HUES6 (cell line): ENCODE results near the gene RNF157.

Source experiments
- H3K27ac ChIP-seq: 2 replicates; pipeline ENCODE4 v1.7.0; 2013; ENCODE audit warnings: low read depth, mild to moderate bottlenecking, low read length, inconsistent platforms
- H3K27me3 ChIP-seq: 2 replicates; pipeline ENCODE4 v1.6.1; 2013; ENCODE audit warnings: low read length; ENCODE audit not compliant: control insufficient read depth, insufficient read depth
- H3K36me3 ChIP-seq: 2 replicates; pipeline ENCODE4 v1.6.1; 2013; ENCODE audit warnings: low read length; ENCODE audit not compliant: control insufficient read depth, insufficient read depth
- H3K4me1 ChIP-seq: 2 replicates; pipeline ENCODE4 v1.6.1; 2013; ENCODE audit warnings: low read length; ENCODE audit not compliant: control insufficient read depth, insufficient read depth
- H3K4me3 ChIP-seq: 2 replicates; pipeline ENCODE4 v1.5.1; 2013; ENCODE audit warnings: low read depth, low read length
- H3K9ac ChIP-seq: one replicate; pipeline ENCODE4 v1.6.1; 2013; ENCODE audit warnings: mild to moderate bottlenecking, low read length
- H3K9me3 ChIP-seq: 2 replicates; pipeline ENCODE4 v1.6.1; 2013; ENCODE audit warnings: low read depth, low read length; ENCODE audit not compliant: control insufficient read depth, insufficient read depth

The RNF157 gene

DNA sequence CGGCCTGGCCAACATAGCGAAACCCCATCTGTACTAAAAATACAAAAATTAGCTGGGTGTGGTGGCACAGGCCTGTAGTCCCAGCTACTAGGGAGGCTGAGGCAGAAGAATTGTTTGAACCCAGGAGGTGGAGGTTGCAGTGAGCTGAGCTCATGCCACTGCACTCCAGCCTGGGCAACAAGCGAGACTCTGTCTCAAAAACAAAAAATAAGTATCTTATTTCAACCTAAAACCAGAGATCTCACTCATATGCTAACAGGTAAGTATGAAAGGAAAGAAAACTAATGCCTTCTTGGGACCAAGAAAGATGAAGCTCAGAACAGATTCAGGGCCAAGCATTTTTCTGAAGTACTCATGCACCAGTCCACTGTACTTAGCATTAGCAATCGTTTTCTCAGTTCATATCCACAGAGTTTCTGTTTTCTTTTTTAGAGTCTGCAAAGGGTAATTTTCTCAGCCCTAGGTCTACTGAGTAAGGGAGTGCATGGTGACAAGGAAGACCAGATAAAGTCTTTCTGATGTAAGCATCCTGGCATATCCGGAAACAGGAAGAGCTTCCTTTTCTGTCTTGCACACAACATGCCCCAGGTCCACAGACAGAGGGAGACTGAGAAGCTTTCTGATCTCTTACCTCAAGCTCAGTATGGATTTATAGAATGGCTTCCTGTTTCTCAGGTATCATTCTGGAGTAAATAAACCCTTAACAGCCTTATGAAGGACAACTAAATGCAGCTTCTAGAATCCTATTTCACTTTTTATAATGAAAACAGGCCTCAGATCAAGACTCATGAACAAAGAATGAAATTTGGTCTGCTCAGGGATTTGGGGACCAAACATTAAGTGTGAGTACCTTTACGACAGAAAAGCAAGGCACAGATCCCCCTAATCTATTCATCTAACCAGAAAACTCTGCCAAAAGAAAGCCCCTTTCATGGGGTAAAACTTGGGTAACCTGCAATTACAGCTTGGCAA lies 60.5 kb downstream of the RNF157 start:
- no peak overlapping the region for H3K4me3 ChIP-seq
- no peaks in the 10 kb centered on the region for H3K4me1 ChIP-seq
- no peak overlapping the region for H3K9ac ChIP-seq

DNA sequence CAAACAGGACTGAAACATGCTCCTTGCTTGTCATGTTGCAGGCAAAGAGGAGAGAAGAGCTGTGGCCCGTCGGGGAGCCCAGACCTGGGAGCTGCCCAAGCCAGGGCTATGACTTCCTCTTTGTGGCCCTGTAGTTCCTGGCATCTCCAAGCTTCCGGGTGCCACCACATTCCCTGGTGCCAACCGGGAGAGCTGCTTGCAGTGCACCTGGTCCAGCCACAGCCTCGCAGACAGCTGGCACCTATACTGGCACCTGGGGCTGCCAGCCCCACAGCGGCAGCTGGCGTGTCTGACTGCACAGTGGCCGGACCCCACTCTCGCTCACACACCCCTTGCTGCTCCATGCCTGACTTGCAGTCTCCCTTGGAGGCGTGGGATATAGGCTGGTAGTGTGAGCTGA lies 62.2 kb downstream of the RNF157 start:
- Histone ChIP-seq H3K4me3 (no peak overlapping the region), H3K27ac (no peak overlapping the region), H3K4me1 (no peaks in the 10 kb centered on the region), H3K36me3 (no peaks in the 10 kb centered on the region), H3K9ac (no peak overlapping the region), H3K27me3 (no peaks in the 10 kb centered on the region), H3K9me3 (no peaks in the 10 kb centered on the region)

More for the DNA sequence above, 60.5 kb downstream of the RNF157 start:
- Histone ChIP-seq H3K9me3 (no peaks in the 10 kb centered on the region), H3K27ac (no peak overlapping the region), H3K27me3 (no peaks in the 10 kb centered on the region), H3K36me3 (no peaks in the 10 kb centered on the region)

DNA sequence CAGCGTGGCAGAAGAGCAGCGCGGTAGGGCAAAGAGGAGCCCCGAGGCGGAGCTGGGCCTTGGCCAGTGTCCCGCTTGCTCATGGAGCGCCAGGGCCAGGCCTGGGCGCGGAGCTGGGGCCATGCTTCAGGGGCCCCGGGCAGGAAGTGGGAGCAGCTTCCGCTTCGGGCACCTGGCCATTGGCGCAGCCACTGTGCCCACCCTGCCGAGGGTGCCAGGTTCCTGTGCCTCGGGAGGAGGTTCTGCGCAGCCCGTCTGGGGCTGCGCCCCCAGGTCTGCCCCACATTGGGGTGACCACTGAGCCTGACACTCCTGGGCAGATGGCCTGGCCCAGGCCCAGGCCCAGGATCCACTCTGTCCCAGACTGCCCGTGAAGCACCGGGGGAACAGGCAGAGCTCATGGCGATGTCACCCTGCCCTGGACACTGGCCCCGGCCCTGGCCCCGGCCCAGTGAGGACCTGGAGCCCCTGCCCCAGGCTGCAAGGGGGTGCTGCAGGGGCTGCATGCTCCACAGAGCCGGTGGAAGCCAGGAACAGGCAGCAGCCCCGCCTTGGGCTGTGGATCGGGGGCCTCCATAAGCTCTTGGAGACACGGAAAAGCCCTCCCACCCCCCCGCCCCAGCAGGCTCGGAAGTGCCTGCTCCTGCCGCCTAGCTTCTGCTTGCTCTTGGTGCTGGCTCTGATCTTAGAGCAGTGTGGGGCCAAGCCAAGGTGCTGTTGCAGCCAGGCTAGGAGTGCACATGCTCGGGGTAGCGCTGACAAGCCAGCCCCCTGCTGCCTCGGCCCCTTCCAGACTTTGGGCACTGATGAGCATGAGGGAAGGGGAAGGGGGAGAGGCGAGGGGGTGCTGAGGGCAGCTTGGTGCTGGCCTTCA lies 63.4 kb downstream of the RNF157 start:
- no peaks in the 10 kb centered on the region for H3K27me3 ChIP-seq
- no peak overlapping the region for H3K27ac ChIP-seq
- no peak overlapping the region for H3K4me3 ChIP-seq
- H3K4me1 ChIP-seq, result no peaks in the 10 kb centered on the region
- H3K36me3 ChIP-seq, result no peaks in the 10 kb centered on the region
- no peak overlapping the region for H3K9ac ChIP-seq
- no peaks in the 10 kb centered on the region for H3K9me3 ChIP-seq

DNA sequence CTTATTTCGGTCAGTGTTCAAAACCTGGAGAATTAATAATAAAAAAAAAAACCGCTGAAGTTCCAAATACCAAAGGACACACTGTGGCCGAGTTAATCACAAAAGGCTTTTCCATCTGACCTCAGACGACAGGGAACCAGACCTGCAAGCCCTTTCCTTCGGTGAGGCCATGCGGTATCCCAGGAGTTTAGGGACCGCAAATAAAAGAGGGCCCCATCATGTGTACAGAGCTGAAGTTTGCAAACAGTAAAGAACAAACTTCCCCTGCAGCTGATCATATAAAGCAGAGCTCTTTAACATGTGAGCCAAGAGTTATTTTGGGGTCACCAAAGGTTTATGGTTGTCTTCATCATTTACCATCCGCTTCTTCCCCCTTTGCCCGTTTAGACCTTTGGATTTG lies 66.3 kb downstream of the RNF157 start:
- H3K27ac ChIP-seq, result no peak overlapping the region
- no peaks in the 10 kb centered on the region for H3K36me3 ChIP-seq
- no peak overlapping the region for H3K4me3 ChIP-seq
- H3K27me3 ChIP-seq, result no peaks in the 10 kb centered on the region
- no peaks in the 10 kb centered on the region for H3K9me3 ChIP-seq
- no peaks in the 10 kb centered on the region for H3K4me1 ChIP-seq
- no peak overlapping the region for H3K9ac ChIP-seq

DNA sequence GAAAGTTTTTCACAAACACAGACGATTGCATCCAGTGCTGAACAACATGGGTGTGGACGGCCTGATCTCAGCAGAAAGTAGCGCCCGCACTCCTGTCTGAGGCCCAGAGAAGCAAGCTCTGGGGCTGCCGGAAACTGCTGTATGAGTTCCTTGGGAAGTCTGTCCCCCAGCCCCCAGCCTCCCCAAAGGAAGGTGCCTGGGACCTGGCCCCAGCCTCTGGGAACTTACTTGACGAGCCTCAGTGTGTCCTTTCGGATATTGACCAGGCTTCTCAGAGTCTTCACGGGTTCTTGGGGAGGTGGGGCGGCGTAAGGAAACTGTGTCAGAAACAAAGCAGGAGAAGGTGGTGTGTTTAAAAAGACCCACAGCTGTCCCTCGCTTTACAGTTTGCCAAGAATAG lies 66.8 kb downstream of the RNF157 start:
- H3K9me3 ChIP-seq, result no peaks in the 10 kb centered on the region
- no peak overlapping the region for H3K27ac ChIP-seq
- H3K9ac ChIP-seq, result no peak overlapping the region
- H3K36me3 ChIP-seq, result no peaks in the 10 kb centered on the region
- H3K4me1 ChIP-seq, result no peaks in the 10 kb centered on the region
- H3K27me3 ChIP-seq, result no peaks in the 10 kb centered on the region
- H3K4me3 ChIP-seq, result no peak overlapping the region

- Histone ChIP-seq H3K27ac (no peak overlapping the region), H3K9ac (no peak overlapping the region)
Measured at GRCh38 chr17:76171706-76172105, 68.6 kb downstream of the RNF157 start.

DNA sequence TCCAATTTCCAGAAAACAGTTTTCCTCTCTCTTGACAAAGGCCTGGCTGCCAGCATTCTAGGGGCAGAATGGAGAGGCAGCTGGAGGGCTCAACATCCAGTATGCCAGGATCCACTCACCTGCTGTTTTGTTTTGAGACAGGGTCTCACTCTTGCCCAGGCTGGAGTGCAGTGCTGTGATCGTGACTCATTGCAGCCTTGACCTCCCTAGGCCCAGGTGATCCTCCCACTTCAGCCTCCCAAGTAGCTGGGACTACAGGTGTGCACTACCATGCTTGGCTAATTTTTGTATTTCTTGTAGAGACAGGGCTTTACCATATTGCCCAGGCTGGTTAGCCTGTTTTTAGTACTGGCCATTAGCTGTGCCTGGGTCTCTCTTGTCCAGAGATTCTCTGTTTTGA lies 70.2 kb downstream of the RNF157 start:
- no peaks in the 10 kb centered on the region for H3K9me3 ChIP-seq
- no peaks in the 10 kb centered on the region for H3K4me1 ChIP-seq
- no peak overlapping the region for H3K4me3 ChIP-seq
- H3K27ac ChIP-seq, result no peak overlapping the region
- H3K27me3 ChIP-seq, result no peaks in the 10 kb centered on the region
- no peak overlapping the region for H3K9ac ChIP-seq
- no peaks in the 10 kb centered on the region for H3K36me3 ChIP-seq

More at GRCh38 chr17:76171706-76172105, 68.6 kb downstream of the RNF157 start:
- Histone ChIP-seq H3K9me3 (no peaks in the 10 kb centered on the region), H3K4me1 (no peaks in the 10 kb centered on the region), H3K4me3 (no peak overlapping the region), H3K27me3 (no peaks in the 10 kb centered on the region), H3K36me3 (no peaks in the 10 kb centered on the region)

DNA sequence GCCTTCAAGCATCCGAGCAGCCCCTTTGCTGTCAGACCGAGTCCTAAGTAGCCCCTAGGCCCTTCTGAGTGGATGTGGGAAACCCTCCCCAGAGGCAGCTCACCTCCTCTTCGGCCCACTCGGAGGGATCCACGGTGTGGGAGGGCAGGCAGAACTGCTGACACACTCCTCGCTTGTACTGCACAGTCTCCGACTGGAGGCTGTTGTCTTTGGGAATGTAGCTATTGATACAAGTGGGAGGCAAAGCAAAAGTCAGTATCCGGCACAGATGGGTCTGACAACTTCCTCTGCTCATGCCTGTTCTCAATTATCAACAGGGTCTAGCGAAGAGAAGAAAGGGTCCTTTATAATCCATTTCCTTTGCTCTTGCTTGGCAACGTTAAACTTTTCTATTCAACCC lies 73.4 kb downstream of the RNF157 start:
- Histone ChIP-seq H3K4me3 (no peak overlapping the region), H3K27ac (no peak overlapping the region), H3K4me1 (peaks cover 6% of the 10 kb centered on the region; the same call in 1 of the 2 replicates), H3K27me3 (no peaks in the 10 kb centered on the region), H3K9me3 (no peaks in the 10 kb centered on the region), H3K36me3 (no peaks in the 10 kb centered on the region), H3K9ac (no peak overlapping the region)

GRCh38 chr17:76166168-76166567 lies 74.1 kb downstream of the RNF157 start:
- Histone ChIP-seq H3K9me3 (no peaks in the 10 kb centered on the region), H3K9ac (no peak overlapping the region), H3K27ac (no peak overlapping the region), H3K4me1 (peaks cover 6% of the 10 kb centered on the region; the same call in 1 of the 2 replicates), H3K4me3 (no peak overlapping the region), H3K27me3 (no peaks in the 10 kb centered on the region), H3K36me3 (no peaks in the 10 kb centered on the region)

- H3K9me3 ChIP-seq, result no peaks in the 10 kb centered on the region
- peaks cover 6% of the 10 kb centered on the region; the same call in 1 of the 2 replicates for H3K4me1 ChIP-seq
- no peaks in the 10 kb centered on the region for H3K27me3 ChIP-seq
- no peaks in the 10 kb centered on the region for H3K36me3 ChIP-seq
- H3K9ac ChIP-seq, result no peak overlapping the region
- H3K27ac ChIP-seq, result no peak overlapping the region
- H3K4me3 ChIP-seq, result no peak overlapping the region
Measured at GRCh38 chr17:76164331-76164730, 76.0 kb downstream of the RNF157 start.

DNA sequence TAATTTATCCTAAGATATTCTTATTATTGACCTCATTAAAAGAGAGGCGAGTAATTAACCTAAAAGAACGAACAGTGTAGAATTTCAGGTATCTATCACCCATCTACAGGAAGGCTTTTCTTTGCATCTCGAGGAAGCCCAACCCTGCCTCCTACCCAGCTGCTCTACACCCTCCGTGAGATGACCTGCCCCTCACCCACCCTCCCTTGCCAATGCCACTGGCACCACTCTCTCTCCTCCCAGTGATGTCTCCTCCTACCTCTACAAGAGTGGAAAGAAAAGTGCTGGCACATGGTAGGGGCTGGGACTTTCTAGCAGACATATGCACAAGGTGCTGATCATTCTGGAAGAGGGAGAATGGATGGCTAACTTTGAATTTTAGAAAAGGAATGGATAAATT lies 76.4 kb downstream of the RNF157 start:
- peaks cover 6% of the 10 kb centered on the region; the same call in 1 of the 2 replicates for H3K4me1 ChIP-seq
- H3K27me3 ChIP-seq, result no peaks in the 10 kb centered on the region
- no peak overlapping the region for H3K27ac ChIP-seq
- no peak overlapping the region for H3K9ac ChIP-seq
- H3K36me3 ChIP-seq, result no peaks in the 10 kb centered on the region
- no peaks in the 10 kb centered on the region for H3K9me3 ChIP-seq
- no peak overlapping the region for H3K4me3 ChIP-seq
